HCT116 (cell line): ENCODE measurements around the gene ADCK2. TPM values are rescaled to one million over a fixed set of nuclear protein-coding genes. Genes with fewer than 3 reads are reported as not detected.

Source experiments
- ATAC-seq: fragments of 200-7000 bp; cut with Tn5 transposase; 2 replicates; pipeline ENCODE4 v1.9.1; 2020; ENCODE audit warnings: mild to moderate bottlenecking, moderate library complexity
- BruUV-seq: library from RNA; stranded (reverse); fragments of 400-500 nt; replicated peaks from 2 replicates; lab custom pipeline; 2021; lab: Mats Ljungman, UMichigan
- CTCF ChIA-PET: fragments of 300-600 bp; sonication (Branson Sonifier 250); formaldehyde crosslinking; loops from one replicate; lab custom pipeline; 2021; ENCODE audit warnings: antibody characterized with exemption; lab: Charles Lee
- POLR2A ChIA-PET: fragments of 300-600, 350-600 bp; sonication (Branson Sonifier 250); formaldehyde crosslinking; loops from one replicate; lab custom pipeline; 2021; ENCODE audit warnings: antibody characterized with exemption; lab: Charles Lee
- RAD21 ChIA-PET, 2 experiments: fragments of 300-600 bp; sonication (Branson Sonifier 250); formaldehyde crosslinking; loops; one replicate each; lab custom pipeline; 2023; ENCODE audit warnings: low total read pairs in 2 of 2; ENCODE audit not compliant: uncharacterized antibody in 2 of 2, unreplicated experiment in 2 of 2, low non-redundant PET in 1 of 2; lab: Charles Lee
- DNase-seq: peaks from one replicate; pipeline ENCODE4 v3.0.0-alpha.2; 2010; ENCODE audit warnings: low read depth, low spot score
- H2AFZ ChIP-seq: fragments of 200-600 bp; shearing (Covaris generic), sonication (generic); 2 replicates; pipeline ENCODE4 v1.6.1; 2017; ENCODE audit warnings: low read depth, mixed run types, mixed read lengths, antibody characterized with exemption, low read length; ENCODE audit not compliant: poor library complexity, severe bottlenecking
- H3K27ac ChIP-seq: 2 replicates; pipeline ENCODE4 v1.5.1; 2012; ENCODE audit warnings: low read depth, low read length
- H3K27me3 ChIP-seq: fragments of 200-600 bp; sonication (generic); 2 replicates; pipeline ENCODE4 v1.6.1; 2016; ENCODE audit warnings: mixed run types, low read length, mixed read lengths; ENCODE audit not compliant: insufficient read depth
- H3K36me3 ChIP-seq, 2 experiments: fragments of 200-500 bp in 1 of 2; fragments of 200-600 bp in 1 of 2; sonication (Bioruptor generic) in 1 of 2; sonication (generic) in 1 of 2; 2 replicates each; pipeline versions ENCODE4 v1.5.1 to v1.6.1; 2014 to 2016; ENCODE audit warnings: low read length in 2 of 2, inconsistent platforms in 1 of 2, mixed read lengths in 1 of 2, mixed run types in 1 of 2; ENCODE audit not compliant: insufficient read depth in 2 of 2, control insufficient read depth in 1 of 2
- H3K4me1 ChIP-seq, 2 experiments: fragments of 200-600 bp in 1 of 2; sonication (generic) in 1 of 2; 2 replicates each; pipeline versions ENCODE4 v1.5.1 to v1.6.1; 2012 to 2017; ENCODE audit warnings: low read length in 2 of 2, inconsistent platforms in 1 of 2, mild to moderate bottlenecking in 1 of 2, mixed read lengths in 1 of 2, mixed run types in 1 of 2, moderate library complexity in 1 of 2; ENCODE audit not compliant: insufficient read depth in 2 of 2, control insufficient read depth in 1 of 2
- H3K4me2 ChIP-seq: fragments of 200-600 bp; sonication (generic); 2 replicates; pipeline ENCODE4 v1.6.1; 2017; ENCODE audit warnings: mixed run types, low read length, mixed read lengths
- H3K4me3 ChIP-seq, 2 experiments: fragments of 200-600 bp in 1 of 2; sonication (generic) in 1 of 2; replicated peaks in 1 of 2; 2 replicates each; pipeline ENCODE4 v1.5.1; 2011 to 2016; ENCODE audit warnings: low read length in 2 of 2, control low read depth in 1 of 2, low read depth in 1 of 2, mild to moderate bottlenecking in 1 of 2, mixed read lengths in 1 of 2, mixed run types in 1 of 2
- H3K79me2 ChIP-seq: fragments of 200-600 bp; sonication (generic); 2 replicates; pipeline ENCODE4 v1.6.1; 2017; ENCODE audit warnings: mild to moderate bottlenecking, mixed run types, low read length, moderate library complexity, mixed read lengths; ENCODE audit not compliant: insufficient read depth
- H3K9ac ChIP-seq: fragments of 200-600 bp; sonication (generic); 2 replicates; pipeline ENCODE4 v1.6.1; 2016; ENCODE audit warnings: low read length, mixed read lengths
- H3K9me2 ChIP-seq: fragments of 200-600 bp; sonication (generic), shearing (Covaris generic); 2 replicates; pipeline ENCODE4 v1.6.1; 2017; ENCODE audit warnings: mixed run types, mild to moderate bottlenecking, moderate library complexity; ENCODE audit not compliant: insufficient read depth
- H3K9me3 ChIP-seq, 2 experiments: fragments of 200-500 bp in 1 of 2; fragments of 200-600 bp in 1 of 2; sonication (Bioruptor generic) in 1 of 2; sonication (generic) in 1 of 2; 2 replicates each; pipeline ENCODE4 v1.6.1; 2014 to 2017; ENCODE audit warnings: low read length in 2 of 2, mixed read lengths in 2 of 2, inconsistent platforms in 1 of 2, low read depth in 1 of 2, mild to moderate bottlenecking in 1 of 2, mixed run types in 1 of 2, moderate library complexity in 1 of 2; ENCODE audit not compliant: control insufficient read depth in 1 of 2, insufficient read depth in 1 of 2
- H4K20me1 ChIP-seq: fragments of 200-600 bp; sonication (generic), shearing (Covaris generic); 2 replicates; pipeline ENCODE4 v1.6.1; 2017; ENCODE audit warnings: mixed run types, mild to moderate bottlenecking, moderate library complexity; ENCODE audit not compliant: insufficient read depth
- ATF3 ChIP-seq: IDR thresholded peaks from 2 replicates; pipeline ENCODE4 v1.6.1; 2012
- FOSL1 ChIP-seq: IDR thresholded peaks from 2 replicates; pipeline ENCODE4 v1.6.1; 2012; ENCODE audit warnings: low read depth
- POLR2A ChIP-seq: IDR thresholded peaks from 2 replicates; pipeline ENCODE4 v1.7.0; 2011; ENCODE audit warnings: borderline replicate concordance; ENCODE audit not compliant: insufficient read depth, insufficient read length; ENCODE audit errors: extremely low read depth
- POLR2AphosphoS5 ChIP-seq: IDR thresholded peaks from 2 replicates; pipeline ENCODE4 v1.6.1; 2011; ENCODE audit warnings: mild to moderate bottlenecking, low read depth, low read length, moderate library complexity
- RAD21 ChIP-seq: IDR thresholded peaks from 2 replicates; pipeline ENCODE4 v1.6.1; 2012; ENCODE audit warnings: low read depth, mild to moderate bottlenecking
- SIN3A ChIP-seq: IDR thresholded peaks from 2 replicates; pipeline ENCODE4 v1.6.1; 2012; ENCODE audit warnings: low read depth
- SP1 ChIP-seq: IDR thresholded peaks from 2 replicates; pipeline ENCODE4 v1.6.1; 2012; ENCODE audit warnings: low read depth
- SRF ChIP-seq: IDR thresholded peaks from 2 replicates; pipeline ENCODE4 v1.6.1; 2012; ENCODE audit warnings: low read depth
- TCF7L2 ChIP-seq: IDR thresholded peaks from 2 replicates; pipeline ENCODE4 v1.7.0; 2011; ENCODE audit warnings: borderline replicate concordance, inconsistent platforms; ENCODE audit not compliant: insufficient read depth, insufficient read length; ENCODE audit errors: extremely low read depth
- ZBTB33 ChIP-seq: IDR thresholded peaks from 2 replicates; pipeline ENCODE4 v1.6.1; 2011; ENCODE audit warnings: mild to moderate bottlenecking, low read length, moderate library complexity; ENCODE audit not compliant: insufficient replicate concordance; ENCODE audit errors: extremely low read depth
- ZNF274 ChIP-seq: fragments of 200-500 bp; sonication (Bioruptor generic); IDR thresholded peaks from 2 replicates; pipeline ENCODE4 v1.6.1; 2014; ENCODE audit warnings: mild to moderate bottlenecking, low read depth, low read length, inconsistent platforms
- intact Hi-C: fragments of 100-400 bp; cut with micrococcal nuclease; formaldehyde crosslinking; loops from 2 replicates; pipeline ENCODE4 v1.10.0; 2022
- total RNA-seq: library from RNA; stranded (reverse); gene quantifications from one replicate; pipeline ENCODE4 v1.2.1, GENCODE V29; 2021; ENCODE audit not compliant: unreplicated experiment

Gene ADCK2
- total RNA-seq, 1 experiment from 2014 or later: 16.9 TPM

GRCh38 chr7:140657891-140658290 is 14.9 kb upstream of the ADCK2 start:
- CTCF ChIA-PET: no interaction called here
- intact Hi-C loops: no loop called here
- BruUV-seq: no TSS peak
- no peak overlapping the region for H2AFZ ChIP-seq
- H3K27ac ChIP-seq: no peak overlapping the region
- H3K4me3 ChIP-seq: no peak overlapping the region
- H3K9me2 ChIP-seq: no peaks in the 10 kb centered on the region
- no peaks in the 10 kb centered on the region for H3K36me3 ChIP-seq
- TF ChIP-seq POLR2AphosphoS5 (no peak), ATF3 (no peak), TCF7L2 (no peak), POLR2A (no peak), ZBTB33 (no peak), SRF (no peak), FOSL1 (no peak), ZNF274 (no peak), RAD21 (no peak), SIN3A (no peak), SP1 (no peak)
- no peaks in the 10 kb centered on the region for H3K9me3 ChIP-seq
- H3K27me3 ChIP-seq: peaks cover 4% of the 10 kb centered on the region; the same call in 1 of the 2 replicates
- H4K20me1 ChIP-seq: no peaks in the 10 kb centered on the region
- no peak overlapping the region for H3K4me2 ChIP-seq
- DNase-seq: no peak
- ATAC-seq: no peak
- peaks cover 0 to 6% of the 10 kb centered on the region in 2 experiments; a peak in 1 of 4 replicates for H3K4me1 ChIP-seq
- RAD21 ChIA-PET: no interaction called here
- H3K9ac ChIP-seq: no peak overlapping the region
- no peaks in the 10 kb centered on the region for H3K79me2 ChIP-seq
- POLR2A ChIA-PET: no interaction called here
